H1 (cell line): ENCODE data around the gene ZNF286A. TPM values are rescaled to one million over a fixed set of nuclear protein-coding genes. Genes with fewer than 3 reads are reported as not detected.
"Not testable (repeated sequence)": the region's sequence is repeated elsewhere in the genome, so short reads cannot be mapped to it uniquely, and the experiment has no call there.

Experiments
- CTCF ChIA-PET: fragments of 300-600 bp; sonication (Branson Sonifier 250); formaldehyde crosslinking; loops from one replicate; lab custom pipeline; 2021; ENCODE audit not compliant: partially characterized antibody; lab: Charles Lee
- POLR2A ChIA-PET: fragments of 300-600 bp; sonication (Branson Sonifier 250); formaldehyde crosslinking; loops from one replicate; lab custom pipeline; 2021; ENCODE audit warnings: inconsistent platforms; ENCODE audit not compliant: partially characterized antibody; lab: Charles Lee
- DNase-seq, 2 experiments: peaks; one replicate each; pipeline versions ENCODE4 v3.0.0 to v3.0.0-alpha.2; 2010 to 2022; ENCODE audit warnings: low spot score in 2 of 2, low read depth in 1 of 2, mixed read lengths in 1 of 2
- FAIRE-seq: peaks from 2 replicates; lab custom pipeline; 2011; peaks lifted over from hg19 to GRCh38; lab: Jason Lieb, UNC
- H2AFZ ChIP-seq: 2 replicates; pipeline ENCODE4 v1.8.1; 2012; ENCODE audit warnings: low read length, inconsistent platforms
- H2AK5ac ChIP-seq: 2 replicates; pipeline ENCODE4 v1.6.1; 2013; ENCODE audit warnings: low read depth, low read length
- H2BK120ac ChIP-seq: replicated peaks from 2 replicates; pipeline ENCODE3; 2013; ENCODE audit warnings: low read depth, low read length, inconsistent platforms
- H2BK12ac ChIP-seq: 2 replicates; pipeline ENCODE4 v1.6.1; 2013; ENCODE audit warnings: low read depth, low read length
- H2BK15ac ChIP-seq: 2 replicates; pipeline ENCODE4 v1.6.1; 2013; ENCODE audit warnings: low read length
- H2BK20ac ChIP-seq: 2 replicates; pipeline ENCODE4 v1.6.1; 2013; ENCODE audit warnings: low read length
- H2BK5ac ChIP-seq: 2 replicates; pipeline ENCODE4 v1.6.1; 2013; ENCODE audit warnings: low read depth, low read length
- H3K14ac ChIP-seq: 2 replicates; pipeline ENCODE4 v1.6.1; 2013; ENCODE audit warnings: inconsistent platforms; ENCODE audit not compliant: insufficient read length
- H3K18ac ChIP-seq: 2 replicates; pipeline ENCODE4 v1.6.1; 2013; ENCODE audit warnings: low read length; ENCODE audit errors: extremely low read depth
- H3K23ac ChIP-seq: 2 replicates; pipeline ENCODE4 v1.6.1; 2013; ENCODE audit warnings: inconsistent platforms; ENCODE audit not compliant: insufficient read length
- H3K23me2 ChIP-seq: 2 replicates; pipeline ENCODE4 v1.6.1; 2013; ENCODE audit warnings: low read depth, low read length
- H3K27ac ChIP-seq: 2 replicates; pipeline ENCODE4 v1.6.1; 2011; ENCODE audit warnings: low read depth, low read length, inconsistent platforms
- H3K27me3 ChIP-seq, 4 experiments: replicated peaks in 1 of 4; 1 replicate in 1 of 4; 2 replicates in 3 of 4; pipeline versions ENCODE4 v1.6.1 to v1.8.1; 2011 to 2013; ENCODE audit warnings: low read length in 3 of 4, mild to moderate bottlenecking in 3 of 4, inconsistent platforms in 2 of 4, mixed read lengths in 2 of 4, moderate library complexity in 1 of 4; ENCODE audit not compliant: control insufficient read depth in 3 of 4, insufficient read depth in 3 of 4; ENCODE audit errors: extremely low read depth in 1 of 4
- H3K36me3 ChIP-seq, 4 experiments: 2 replicates each; pipeline versions ENCODE4 v1.6.1 to v1.8.1; 2011 to 2013; ENCODE audit warnings: mild to moderate bottlenecking in 4 of 4, low read length in 3 of 4, moderate library complexity in 2 of 4, control low read depth in 1 of 4, inconsistent platforms in 1 of 4; ENCODE audit not compliant: insufficient read depth in 4 of 4, control insufficient read depth in 2 of 4
- H3K4ac ChIP-seq: replicated peaks from 2 replicates; pipeline ENCODE3; 2013; ENCODE audit warnings: low read length, low read depth, mixed read lengths, inconsistent platforms; ENCODE audit not compliant: insufficient read length
- H3K4me1 ChIP-seq, 4 experiments: replicated peaks in 1 of 4; 1 replicate in 1 of 4; 2 replicates in 3 of 4; pipeline versions ENCODE4 v1.6.1 to v1.8.1; 2011 to 2013; ENCODE audit warnings: low read length in 3 of 4, inconsistent platforms in 2 of 4, mixed read lengths in 1 of 4; ENCODE audit not compliant: insufficient read depth in 4 of 4, control insufficient read depth in 3 of 4
- H3K4me2 ChIP-seq, 2 experiments: 2 replicates each; pipeline versions ENCODE4 v1.6.1 to v1.8.1; 2011 to 2013; ENCODE audit warnings: low read depth in 2 of 2, low read length in 2 of 2, control low read depth in 1 of 2, inconsistent platforms in 1 of 2, mild to moderate bottlenecking in 1 of 2; ENCODE audit not compliant: insufficient read depth in 1 of 2
- H3K4me3 ChIP-seq, 4 experiments: fragments of 200-600, 300-600 bp in 1 of 4; sonication (generic), shearing (Covaris generic), sonication (Bioruptor Twin) in 1 of 4; 2 replicates each; pipeline versions ENCODE4 v1.5.1 to v1.8.1; 2011 to 2016; ENCODE audit warnings: low read length in 4 of 4, low read depth in 3 of 4, control low read depth in 2 of 4, inconsistent platforms in 2 of 4, mild to moderate bottlenecking in 2 of 4, mixed read lengths in 1 of 4, moderate library complexity in 1 of 4; ENCODE audit not compliant: insufficient read depth in 2 of 4; ENCODE audit errors: extremely low read depth in 1 of 4
- H3K56ac ChIP-seq: replicated peaks from 2 replicates; pipeline ENCODE3; 2013; ENCODE audit warnings: low read depth, mild to moderate bottlenecking, mixed read lengths, low read length, inconsistent platforms; ENCODE audit not compliant: insufficient read length
- H3K79me1 ChIP-seq: 2 replicates; pipeline ENCODE4 v1.6.1; 2013; ENCODE audit warnings: low read depth, low read length, control low read depth
- H3K79me2 ChIP-seq, 2 experiments: 2 replicates each; pipeline versions ENCODE4 v1.6.1 to v1.8.1; 2012 to 2013; ENCODE audit warnings: low read length in 2 of 2, mild to moderate bottlenecking in 2 of 2, inconsistent platforms in 1 of 2; ENCODE audit not compliant: insufficient read depth in 2 of 2, control insufficient read depth in 1 of 2
- H3K9ac ChIP-seq, 4 experiments: replicated peaks in 1 of 4; 1 replicate in 1 of 4; 2 replicates in 3 of 4; pipeline versions ENCODE4 v1.6.1 to v1.8.1; 2011 to 2013; ENCODE audit warnings: low read depth in 3 of 4, low read length in 3 of 4, control low read depth in 2 of 4, mild to moderate bottlenecking in 2 of 4, moderate library complexity in 2 of 4, inconsistent platforms in 1 of 4; ENCODE audit errors: extremely low read depth in 1 of 4
- H3K9me3 ChIP-seq, 2 experiments: 2 replicates each; pipeline versions ENCODE4 v1.6.1 to v1.8.1; 2012 to 2013; ENCODE audit warnings: mild to moderate bottlenecking in 2 of 2, moderate library complexity in 2 of 2, control low read depth in 1 of 2, inconsistent platforms in 1 of 2, low read depth in 1 of 2, low read length in 1 of 2, mixed read lengths in 1 of 2; ENCODE audit not compliant: insufficient read depth in 2 of 2
- H4K20me1 ChIP-seq, 2 experiments: replicated peaks in 1 of 2; 2 replicates each; pipeline versions ENCODE3 to v1.8.1; 2011 to 2013; ENCODE audit warnings: inconsistent platforms in 2 of 2, low read length in 2 of 2, mild to moderate bottlenecking in 1 of 2; ENCODE audit not compliant: insufficient read depth in 2 of 2, control insufficient read depth in 1 of 2
- H4K5ac ChIP-seq: 2 replicates; pipeline ENCODE4 v1.6.1; 2013; ENCODE audit warnings: low read length, low read depth, mixed read lengths, inconsistent platforms; ENCODE audit not compliant: insufficient read length
- H4K8ac ChIP-seq: 2 replicates; pipeline ENCODE4 v1.8.0; 2013; ENCODE audit warnings: mild to moderate bottlenecking, moderate library complexity, low read length, inconsistent platforms; ENCODE audit not compliant: insufficient read depth; ENCODE audit errors: extremely low read depth
- H4K91ac ChIP-seq: replicated peaks from 2 replicates; pipeline ENCODE3; 2013; ENCODE audit warnings: low read length, mixed read lengths, inconsistent platforms; ENCODE audit not compliant: insufficient read length
- WGBS, 2 experiments: shearing (Covaris generic) in 1 of 2; methylation state at CpG; one replicate each; pipeline versions ENCODE4 v1.1.6 to v1.1.7; 2013 to 2015; ENCODE audit warnings: low lambda C conversion rate in 2 of 2, mixed read lengths in 2 of 2, inconsistent platforms in 1 of 2, low coverage in 1 of 2, missing lambda C conversion rate in 1 of 2; ENCODE audit not compliant: insufficient replicate concordance in 2 of 2, insufficient coverage in 1 of 2, insufficient read length in 1 of 2; ENCODE audit errors: extremely low coverage in 1 of 2, missing lambda C conversion rate in 1 of 2; 5-methylcytosine and 5-hydroxymethylcytosine counted together
- polyA plus RNA-seq, 7 experiments: library from polyadenylated mRNA; depleted of rRNA in 3 of 7; stranded (reverse) in 5 of 7; unstranded in 2 of 7; fragments of >200 nt in 5 of 7; fragments of 200-250 nt in 2 of 7; gene quantifications; 1 replicate in 5 of 7; 2 replicates in 1 of 7; 4 replicates in 1 of 7; pipeline versions ENCODE4 v1.2.1 to v1.2.3, GENCODE V29; 2011 to 2013; ENCODE audit warnings: missing spikeins in 2 of 7, mixed read lengths in 2 of 7
- total RNA-seq: library from RNA; stranded (reverse); fragmentation: NEBNext Ultra II Directional; extraction: Animal tissue kit (Norgen Biotek cat#: 25700); gene quantifications from 2 replicates; pipeline ENCODE4 v1.2.1, GENCODE V29; 2021

Gene ZNF286A
- total and polyA plus RNA-seq, 2 of the 8 experiments (the other 6 are each of a cell fraction or from before 2014, with no cell fraction given) = 18.2 to 100.0 TPM

DNA sequence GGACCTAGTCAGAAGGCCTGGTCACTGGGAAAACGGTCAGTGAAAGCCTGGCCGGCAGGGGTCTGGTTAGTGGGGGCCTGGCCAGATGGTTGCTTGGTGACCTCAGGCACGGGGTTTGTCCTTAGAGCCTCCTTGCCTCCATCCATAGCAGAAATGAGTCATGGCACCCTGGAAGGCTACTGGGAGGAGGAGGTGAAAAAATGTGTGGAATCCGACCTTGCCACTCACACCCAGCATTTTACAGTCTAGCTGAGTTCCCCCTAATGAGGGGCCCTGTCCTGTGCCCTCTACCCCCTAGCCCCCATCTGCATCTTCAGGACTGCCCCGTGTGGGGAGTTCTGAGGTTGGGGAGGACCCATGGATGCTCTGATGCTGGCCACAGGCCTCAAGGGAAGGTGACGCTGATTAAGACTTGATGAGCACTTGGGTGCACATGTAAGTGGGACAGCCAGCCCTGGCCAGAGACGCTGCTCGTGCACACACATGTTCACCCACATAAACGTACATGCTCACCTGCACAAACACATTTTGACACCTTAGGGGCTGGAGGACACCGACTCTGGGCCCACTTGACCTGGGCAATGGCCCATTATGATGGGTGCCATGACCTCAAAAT, 33.7 kb downstream of the ZNF286A start:
- H2BK20ac ChIP-seq, H3K14ac ChIP-seq, H4K20me1 ChIP-seq, POLR2A ChIA-PET, H3K27ac ChIP-seq, H2BK5ac ChIP-seq, H4K91ac ChIP-seq, CTCF ChIA-PET, H3K36me3 ChIP-seq, H3K4me1 ChIP-seq, H3K27me3 ChIP-seq, H3K79me2 ChIP-seq, H3K18ac ChIP-seq, H4K8ac ChIP-seq, H3K9ac ChIP-seq, H3K23ac ChIP-seq, H3K23me2 ChIP-seq, H4K5ac ChIP-seq, H3K56ac ChIP-seq, H3K4me3 ChIP-seq, H3K4ac ChIP-seq, H3K4me2 ChIP-seq, H2BK120ac ChIP-seq, H2BK15ac ChIP-seq, H2AFZ ChIP-seq, H3K9me3 ChIP-seq, H2BK12ac ChIP-seq, H2AK5ac ChIP-seq, DNase-seq, H3K79me1 ChIP-seq: not testable (repeated sequence)
- FAIRE-seq = peak; percentile 45
- 88% methylated on average over 8 of the region's 10 CpGs; no CpG with 5 or more reads in 1 of the 2 experiments for WGBS, 2 experiments

DNA sequence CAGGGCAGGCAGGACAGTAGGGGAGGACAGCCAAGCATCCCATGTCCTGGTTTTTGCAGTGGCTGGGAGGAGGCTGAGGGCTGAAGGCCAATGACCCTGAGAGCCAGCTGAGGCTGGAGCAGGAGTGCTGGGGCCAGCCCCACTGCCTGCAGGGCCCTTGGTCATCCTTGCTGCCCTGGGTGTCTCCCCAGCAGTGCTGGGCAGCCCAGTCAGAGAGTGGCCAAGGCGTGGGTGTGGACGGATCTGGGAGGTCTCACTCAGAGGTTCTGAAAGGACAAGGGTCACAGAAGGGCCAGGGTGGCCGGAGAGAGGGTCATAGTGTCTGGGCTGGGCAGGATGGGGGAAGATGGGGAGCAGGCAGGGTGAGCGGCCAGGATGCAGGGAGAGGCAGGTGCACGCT, 37.0 kb downstream of the ZNF286A start:
- H2BK20ac ChIP-seq, H4K8ac ChIP-seq, H4K91ac ChIP-seq, H3K14ac ChIP-seq, FAIRE-seq, H3K79me1 ChIP-seq, DNase-seq, H2AFZ ChIP-seq, H3K9ac ChIP-seq, H3K4me2 ChIP-seq, H3K23ac ChIP-seq, H4K5ac ChIP-seq, H3K36me3 ChIP-seq, H3K27ac ChIP-seq, H3K4me3 ChIP-seq, H2BK120ac ChIP-seq, H2BK5ac ChIP-seq, H3K79me2 ChIP-seq, H3K4ac ChIP-seq, CTCF ChIA-PET, H3K27me3 ChIP-seq, H2BK15ac ChIP-seq, H3K4me1 ChIP-seq, H3K23me2 ChIP-seq, POLR2A ChIA-PET, H3K18ac ChIP-seq, H4K20me1 ChIP-seq, H2AK5ac ChIP-seq, H3K56ac ChIP-seq, H2BK12ac ChIP-seq, H3K9me3 ChIP-seq: not testable (repeated sequence)
- WGBS, 2 experiments = 67% methylated on average over 3 of the region's 5 CpGs; no CpG with 5 or more reads in 1 of the 2 experiments
